Hepatocyte (in vitro differentiated cells): ENCODE measurements around the gene EIPR1. TPM values are rescaled to one million over a fixed set of nuclear protein-coding genes. Genes with fewer than 3 reads are reported as not detected.

Experiments
- DNase-seq: peaks from one replicate; pipeline ENCODE4 v3.0.0-alpha.2; 2016; ENCODE audit warnings: low spot score
- H2AFZ ChIP-seq: fragments of 200-600 bp; sonication (generic); 2 replicates; pipeline ENCODE4 v1.6.0; 2016; ENCODE audit warnings: antibody characterized with exemption, mild to moderate bottlenecking
- H3K27ac ChIP-seq: fragments of 200-600 bp; sonication (generic); 2 replicates; pipeline ENCODE4 v1.5.1; 2016; ENCODE audit warnings: mild to moderate bottlenecking
- H3K27me3 ChIP-seq: fragments of 200-600 bp; sonication (generic); 2 replicates; pipeline ENCODE4 v1.6.1; 2016
- H3K36me3 ChIP-seq: fragments of 200-600 bp; sonication (generic); replicated peaks from 2 replicates; pipeline ENCODE4 v1.5.1; 2016; ENCODE audit warnings: low read depth; ENCODE audit not compliant: insufficient read depth
- H3K4me1 ChIP-seq: fragments of 200-600 bp; sonication (generic); 2 replicates; pipeline ENCODE4 v1.5.1; 2016; ENCODE audit warnings: mild to moderate bottlenecking, moderate library complexity; ENCODE audit not compliant: insufficient read depth
- H3K4me2 ChIP-seq: fragments of 200-600 bp; sonication (generic); 2 replicates; pipeline ENCODE4 v1.6.0; 2016
- H3K4me3 ChIP-seq: fragments of 200-600 bp; sonication (generic); 2 replicates; pipeline ENCODE4 v1.5.1; 2016; ENCODE audit warnings: mild to moderate bottlenecking
- H3K79me2 ChIP-seq: fragments of 200-600 bp; sonication (generic); 2 replicates; pipeline ENCODE4 v1.6.0; 2017; ENCODE audit warnings: mild to moderate bottlenecking
- H3K9me2 ChIP-seq: fragments of 200-600 bp; sonication (generic); replicated peaks from 2 replicates; pipeline ENCODE4 v1.6.0; 2017; ENCODE audit warnings: mild to moderate bottlenecking; ENCODE audit not compliant: insufficient read depth
- H3K9me3 ChIP-seq: fragments of 200-600 bp; sonication (generic); 2 replicates; pipeline ENCODE4 v1.5.1; 2016; ENCODE audit warnings: low read depth, mild to moderate bottlenecking
- H4K20me1 ChIP-seq: fragments of 200-600 bp; sonication (generic); 2 replicates; pipeline ENCODE4 v1.6.0; 2016; ENCODE audit warnings: mild to moderate bottlenecking; ENCODE audit not compliant: insufficient read depth, poor library complexity, severe bottlenecking
- CTCF ChIP-seq: fragments of 200-600 bp; sonication (generic); IDR thresholded peaks from 2 replicates; pipeline ENCODE4 v1.5.1; 2016; ENCODE audit warnings: antibody characterized with exemption, mild to moderate bottlenecking; ENCODE audit not compliant: poor library complexity
- EZH2 ChIP-seq: fragments of 200-600 bp; sonication (generic); IDR thresholded peaks from 2 replicates; pipeline ENCODE4 v1.6.1; 2016; ENCODE audit warnings: antibody characterized with exemption, mild to moderate bottlenecking, borderline replicate concordance
- EZH2phosphoT487 ChIP-seq: fragments of 200-600 bp; sonication (generic); IDR thresholded peaks from one replicate; pipeline ENCODE4 v1.6.1; 2018; ENCODE audit warnings: antibody characterized with exemption, mild to moderate bottlenecking, low read depth, moderate library complexity; ENCODE audit not compliant: unreplicated experiment, severe bottlenecking
- WGBS: methylation state at CpG from one replicate; pipeline ENCODE4 v1.1.6; 2016; ENCODE audit warnings: low lambda C conversion rate; ENCODE audit errors: missing lambda C conversion rate; 5-methylcytosine and 5-hydroxymethylcytosine counted together
- polyA plus RNA-seq: library from polyadenylated mRNA; unstranded; fragments of >200 nt; fragmentation: Nextera tagmentation; extraction: Ambion mirVana; gene quantifications from 2 replicates; pipeline ENCODE4 v1.2.1, GENCODE V29; 2016
- total RNA-seq: library from RNA; depleted of rRNA; stranded (reverse); fragments of >200 nt; gene quantifications from 2 replicates; pipeline ENCODE4 v1.2.3, GENCODE V29; 2014

The EIPR1 gene
- total and polyA plus RNA-seq, 2 experiments from 2014 or later = 27.4 to 42.3 TPM

GRCh38 chr2:3205845-3206244 is 171.8 kb downstream of the EIPR1 start:
- no peaks in the 10 kb centered on the region for H3K27me3 ChIP-seq
- 93% methylated on average over 4 of the region's 4 CpGs for WGBS
- H3K36me3 ChIP-seq = no peaks in the 10 kb centered on the region
- H3K4me2 ChIP-seq = no peak overlapping the region
- no peaks in the 10 kb centered on the region for H3K9me2 ChIP-seq
- no peaks in the 10 kb centered on the region for H3K9me3 ChIP-seq
- no peak for DNase-seq
- no peak overlapping the region for H2AFZ ChIP-seq
- TF ChIP-seq CTCF = no peak
- no peak for TF ChIP-seq EZH2
- no peak for TF ChIP-seq EZH2phosphoT487
- H3K79me2 ChIP-seq = no peaks in the 10 kb centered on the region
- H3K27ac ChIP-seq = no peak overlapping the region
- H3K4me1 ChIP-seq = no peaks in the 10 kb centered on the region
- no peak overlapping the region for H3K4me3 ChIP-seq
- no peaks in the 10 kb centered on the region for H4K20me1 ChIP-seq

GRCh38 chr2:3204031-3204821 is 173.4 kb downstream of the EIPR1 start:
- Histone ChIP-seq H3K9me2 (no peaks in the 10 kb centered on the region), H3K36me3 (no peaks in the 10 kb centered on the region), H3K27ac (no peak overlapping the region), H3K4me3 (no peak overlapping the region), H3K4me2 (no peak overlapping the region), H3K9me3 (no peaks in the 10 kb centered on the region), H2AFZ (no peak overlapping the region), H4K20me1 (no peaks in the 10 kb centered on the region), H3K79me2 (no peaks in the 10 kb centered on the region), H3K27me3 (no peaks in the 10 kb centered on the region), H3K4me1 (no peaks in the 10 kb centered on the region)
- no peak for DNase-seq
- WGBS = 91% methylated on average over 11 of the region's 11 CpGs
- TF ChIP-seq CTCF (no peak), EZH2 (no peak), EZH2phosphoT487 (no peak)

- 94% methylated on average over 16 of the region's 16 CpGs for WGBS
Observed at GRCh38 chr2:3203497-3204019, 174.1 kb downstream of the EIPR1 start.

More at GRCh38 chr2:3203497-3204019, 174.1 kb downstream of the EIPR1 start:
- no peak overlapping the region for H3K4me3 ChIP-seq
- H3K27ac ChIP-seq = no peak overlapping the region
- H3K36me3 ChIP-seq = no peaks in the 10 kb centered on the region
- H3K9me2 ChIP-seq = no peaks in the 10 kb centered on the region
- no peaks in the 10 kb centered on the region for H3K79me2 ChIP-seq
- H3K4me1 ChIP-seq = no peaks in the 10 kb centered on the region
- H3K27me3 ChIP-seq = no peaks in the 10 kb centered on the region
- TF ChIP-seq CTCF = no peak
- TF ChIP-seq EZH2phosphoT487 = no peak
- TF ChIP-seq EZH2 = no peak
- no peak for DNase-seq
- no peak overlapping the region for H2AFZ ChIP-seq
- no peak overlapping the region for H3K4me2 ChIP-seq
- no peaks in the 10 kb centered on the region for H4K20me1 ChIP-seq
- H3K9me3 ChIP-seq = no peaks in the 10 kb centered on the region
